ENCODE data around the gene REXO5. TPM values are rescaled to one million over a fixed set of nuclear protein-coding genes. Genes with fewer than 3 reads are reported as not detected.
A peak's percentile ranks its signal among the peaks of the same experiment; 100 is the strongest.

REXO5 gene
- total and polyA plus RNA-seq, 4 donors, result 0.88 to 3.0 (median 1.6) TPM

DNA sequence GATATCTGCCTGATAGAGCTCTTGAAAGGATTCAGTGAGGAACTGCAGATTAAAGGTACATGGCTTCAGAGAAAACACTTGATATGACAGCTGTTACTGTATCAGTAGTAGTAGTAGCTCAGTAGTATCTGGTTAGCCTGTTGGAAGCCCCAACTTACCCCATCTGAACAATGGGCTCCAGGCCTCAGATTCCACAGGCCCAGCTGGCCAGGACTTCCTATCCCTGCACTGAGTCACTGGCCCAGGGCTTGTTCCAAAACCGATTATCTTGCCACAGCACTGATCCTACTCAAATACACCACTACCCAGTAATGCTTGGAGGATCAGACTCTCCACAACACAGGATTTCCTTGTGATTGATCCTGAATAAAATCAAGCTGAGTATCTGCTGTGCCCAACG, 61.3 kb downstream of the REXO5 start:
- WGBS, 2 donors, result 57 to 65% methylated on average over 2 of the region's 2 CpGs
- no peaks in the 10 kb centered on the region for H3K36me3 ChIP-seq (ENCODE audit: control insufficient read depth in 1 of 2, insufficient read depth in 2 of 2, low read length in 1 of 2)
- H3K27me3 ChIP-seq (ENCODE audit: control insufficient read depth in 1 of 2, insufficient read depth in 2 of 2, low read length in 1 of 2), result no peaks in the 10 kb centered on the region
- no peak for DNase-seq
- no peak overlapping the region for H3K4me3 ChIP-seq (ENCODE audit: low read length in 2 of 2)
- H3K9me3 ChIP-seq (ENCODE audit: control insufficient read depth, low read length), result no peaks in the 10 kb centered on the region
- ATAC-seq (ENCODE audit: low FRiP score), result no peak
- intact Hi-C loops (cut with DNase I), result loop anchor here in 1 of 2 donors (5.0 kb wide), 1 partner anchor 35 kb away; the partner anchor contains the start of genes DCUN1D3 and LYRM1
- H3K4me1 ChIP-seq (ENCODE audit: control insufficient read depth in 1 of 2, insufficient read depth in 2 of 2, low read length in 2 of 2), result peaks cover 9 to 36% of the 10 kb centered on the region in 2 donors
- peak overlapping the region; percentile 12 to 33 for H3K27ac ChIP-seq (ENCODE audit: low read depth in 1 of 2, low read length in 2 of 2)

DNA sequence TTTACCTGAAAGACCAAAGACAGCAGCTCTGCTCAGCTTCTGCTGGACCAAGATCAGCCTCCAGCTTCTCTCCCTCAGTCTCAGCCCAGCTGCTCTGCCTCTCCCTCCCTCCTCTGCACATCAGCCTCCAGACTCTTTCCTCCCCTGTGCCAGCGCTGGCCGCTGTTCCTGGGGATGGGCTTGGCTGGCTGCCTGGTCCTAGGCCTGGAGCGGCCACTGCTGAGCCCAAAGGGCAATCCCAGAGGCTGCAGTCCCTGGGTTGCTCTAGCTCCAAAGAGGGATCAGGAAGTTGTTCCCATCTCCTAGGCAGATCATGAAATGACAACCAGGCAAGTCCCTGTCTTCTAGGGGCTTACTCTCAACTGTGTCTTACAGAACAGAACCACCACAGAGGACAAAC, 62.6 kb downstream of the REXO5 start:
- Histone ChIP-seq H3K9me3 (ENCODE audit: control insufficient read depth, low read length) (no peaks in the 10 kb centered on the region), H3K27me3 (ENCODE audit: control insufficient read depth in 1 of 2, insufficient read depth in 2 of 2, low read length in 1 of 2) (no peaks in the 10 kb centered on the region), H3K27ac (ENCODE audit: low read depth in 1 of 2, low read length in 2 of 2) (peak overlapping the region; percentile 53 to 83), H3K36me3 (ENCODE audit: control insufficient read depth in 1 of 2, insufficient read depth in 2 of 2, low read length in 1 of 2) (no peaks in the 10 kb centered on the region), H3K4me3 (ENCODE audit: low read length in 2 of 2) (no peak overlapping the region), H3K4me1 (ENCODE audit: control insufficient read depth in 1 of 2, insufficient read depth in 2 of 2, low read length in 2 of 2) (peaks cover 9 to 39% of the 10 kb centered on the region in 2 donors)
- intact Hi-C loops (cut with DNase I), result loop anchor here in 1 of 2 donors (5.0 kb wide), 1 partner anchor 33 kb away; the partner anchor contains the start of genes DCUN1D3 and LYRM1
- DNase-seq (peak; percentile 90 to 95), ATAC-seq (ENCODE audit: low FRiP score) (peak; percentile 90)
- WGBS, 2 donors, result 0 to 2% methylated on average over 3 of the region's 3 CpGs

DNA sequence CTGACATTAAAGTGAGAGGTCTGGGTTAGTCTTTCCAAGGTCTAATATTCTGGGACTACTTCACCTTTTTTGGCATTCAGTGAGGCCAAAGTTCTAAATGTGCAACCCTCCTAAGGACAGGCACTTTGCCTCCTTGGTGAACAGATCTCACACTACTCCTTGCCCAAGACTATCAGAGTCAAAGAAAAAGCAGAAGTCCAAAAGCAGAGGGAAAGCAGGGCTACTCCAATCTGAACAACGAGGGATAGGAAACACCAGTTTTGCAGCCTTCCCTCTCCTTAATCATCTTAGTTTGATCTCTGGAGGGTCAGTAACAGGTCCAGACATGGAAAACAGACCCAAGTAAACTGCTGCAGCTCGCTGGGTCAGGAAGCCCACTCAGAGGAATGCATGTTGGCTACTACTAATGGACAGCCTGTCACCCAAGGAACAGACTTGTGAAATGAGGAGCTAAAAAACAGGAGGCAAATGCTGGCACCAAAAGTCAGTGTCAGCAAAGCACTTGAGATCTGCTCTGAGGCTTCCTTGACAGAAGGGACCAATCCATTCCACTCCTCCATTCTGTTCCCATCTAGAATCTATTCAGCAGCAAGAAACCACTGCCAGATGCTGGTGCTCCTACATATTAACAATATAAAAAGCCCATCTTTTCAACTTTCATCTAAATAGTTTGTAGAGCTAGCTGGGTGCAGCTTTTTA, 63.9 kb downstream of the REXO5 start:
- peak overlapping the region; percentile 96 to 99 for H3K27ac ChIP-seq (ENCODE audit: low read depth in 1 of 2, low read length in 2 of 2)
- H3K27me3 ChIP-seq (ENCODE audit: control insufficient read depth in 1 of 2, insufficient read depth in 2 of 2, low read length in 1 of 2), result no peaks in the 10 kb centered on the region
- WGBS, 2 donors, result 51 to 54% methylated on average over 2 of the region's 2 CpGs
- DNase-seq, result no peak
- no peaks in the 10 kb centered on the region for H3K9me3 ChIP-seq (ENCODE audit: control insufficient read depth, low read length)
- peaks cover 11 to 44% of the 10 kb centered on the region in 2 donors for H3K4me1 ChIP-seq (ENCODE audit: control insufficient read depth in 1 of 2, insufficient read depth in 2 of 2, low read length in 2 of 2)
- H3K36me3 ChIP-seq (ENCODE audit: control insufficient read depth in 1 of 2, insufficient read depth in 2 of 2, low read length in 1 of 2), result no peaks in the 10 kb centered on the region
- intact Hi-C loops (cut with DNase I), result no loop called here
- H3K4me3 ChIP-seq (ENCODE audit: low read length in 2 of 2), result no peak overlapping the region
- no peak for ATAC-seq (ENCODE audit: low FRiP score)

DNA sequence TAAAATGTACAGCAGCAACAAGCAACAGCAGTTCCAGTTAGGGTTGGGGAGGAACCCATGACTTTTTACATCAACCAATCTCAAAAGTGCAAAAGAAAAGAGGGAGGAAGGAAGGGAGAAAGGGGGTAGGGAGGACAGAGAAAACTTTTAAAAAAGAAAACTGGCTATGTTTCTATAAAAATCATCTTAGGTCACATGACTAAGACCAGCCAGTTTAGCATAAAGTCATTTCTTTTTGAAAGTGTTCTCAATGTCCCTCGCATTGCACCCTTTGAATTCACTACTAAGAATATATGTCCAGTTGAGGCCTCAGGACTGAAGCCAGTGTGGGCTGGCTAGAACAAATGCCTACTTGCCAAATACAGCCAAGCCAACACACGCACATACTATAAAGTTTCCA, 64.9 kb downstream of the REXO5 start:
- H3K9me3 ChIP-seq (ENCODE audit: control insufficient read depth, low read length), result no peaks in the 10 kb centered on the region
- WGBS, 2 donors, result 0 to 4% methylated on average over 2 of the region's 2 CpGs
- ATAC-seq (ENCODE audit: low FRiP score) (peak; percentile 40), DNase-seq (no peak)
- peak overlapping the region; percentile 96 to 99 for H3K27ac ChIP-seq (ENCODE audit: low read depth in 1 of 2, low read length in 2 of 2)
- H3K27me3 ChIP-seq (ENCODE audit: control insufficient read depth in 1 of 2, insufficient read depth in 2 of 2, low read length in 1 of 2), result no peaks in the 10 kb centered on the region
- H3K4me3 ChIP-seq (ENCODE audit: low read length in 2 of 2), result no peak overlapping the region
- H3K36me3 ChIP-seq (ENCODE audit: control insufficient read depth in 1 of 2, insufficient read depth in 2 of 2, low read length in 1 of 2), result no peaks in the 10 kb centered on the region
- peaks cover 11 to 44% of the 10 kb centered on the region in 2 donors for H3K4me1 ChIP-seq (ENCODE audit: control insufficient read depth in 1 of 2, insufficient read depth in 2 of 2, low read length in 2 of 2)
- intact Hi-C loops (cut with DNase I), result no loop called here

DNA sequence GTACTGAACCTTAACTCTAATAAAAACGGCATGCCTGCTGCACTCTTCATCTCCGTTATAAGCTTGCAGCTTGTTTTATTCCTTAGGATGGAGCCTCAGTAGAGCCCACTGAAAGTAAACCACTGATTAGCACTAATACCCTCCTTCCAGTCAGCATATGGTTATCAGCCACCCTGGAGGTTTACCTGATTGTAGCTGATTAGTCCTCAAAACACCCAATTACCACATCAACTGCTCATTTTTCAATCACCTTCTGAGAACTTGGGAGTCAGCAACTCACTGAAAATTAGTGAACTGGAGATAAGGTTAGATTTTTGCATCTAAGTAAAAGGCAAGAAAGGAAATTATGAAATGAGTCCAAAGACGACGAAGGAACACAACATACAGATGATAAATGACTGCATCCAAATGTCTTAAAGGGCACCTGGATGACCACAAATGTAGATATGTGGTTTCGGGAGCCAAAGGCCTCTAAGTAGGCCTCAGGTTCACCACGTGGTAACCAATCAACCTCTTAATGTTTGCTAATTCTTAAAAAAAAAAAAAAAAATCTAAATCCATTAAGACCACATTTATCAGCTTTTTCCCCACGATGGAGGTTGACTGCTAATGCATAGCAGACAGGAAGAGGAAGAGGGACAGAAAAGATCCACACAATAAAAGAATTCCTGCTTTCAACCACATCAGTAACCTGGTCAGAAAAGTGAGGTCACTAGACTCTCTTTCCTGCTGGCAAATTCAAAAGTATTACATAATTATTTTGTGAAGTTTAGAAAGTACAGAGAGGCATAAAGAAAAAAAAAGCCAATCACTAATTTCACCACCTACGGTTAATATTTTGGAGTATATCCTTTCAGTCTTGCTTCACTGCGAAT, 65.9 kb downstream of the REXO5 start:
- H3K4me1 ChIP-seq (ENCODE audit: control insufficient read depth in 1 of 2, insufficient read depth in 2 of 2, low read length in 2 of 2), result peaks cover 11 to 44% of the 10 kb centered on the region in 2 donors

DNA sequence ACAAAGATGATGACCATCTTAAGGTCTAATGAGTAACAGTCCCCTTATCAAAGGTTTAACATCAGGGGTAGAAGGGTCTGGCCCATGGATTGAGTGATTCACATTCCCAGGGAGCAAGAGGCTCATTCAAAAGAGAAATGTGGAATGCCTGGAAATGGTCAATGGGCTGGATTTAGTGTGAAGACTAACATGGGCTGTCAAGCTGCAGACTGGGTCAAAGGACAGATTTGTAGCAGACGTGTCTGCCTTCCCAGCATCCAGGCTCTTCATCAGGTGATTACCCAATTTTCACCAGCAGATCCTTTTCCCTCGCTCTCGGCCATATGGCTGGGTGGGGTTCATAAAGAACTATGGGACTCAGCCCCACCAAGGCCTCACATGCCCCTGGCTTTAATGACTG, 67.0 kb downstream of the REXO5 start:
- H3K4me1 ChIP-seq (ENCODE audit: control insufficient read depth in 1 of 2, insufficient read depth in 2 of 2, low read length in 2 of 2), result peaks cover 12 to 35% of the 10 kb centered on the region in 2 donors
- intact Hi-C loops (cut with DNase I), result no loop called here
- 91 to 95% methylated on average over 3 of the region's 3 CpGs for WGBS, 2 donors
- no peaks in the 10 kb centered on the region for H3K36me3 ChIP-seq (ENCODE audit: control insufficient read depth in 1 of 2, insufficient read depth in 2 of 2, low read length in 1 of 2)
- peak overlapping the region; percentile 1 to 76 for H3K27ac ChIP-seq (ENCODE audit: low read depth in 1 of 2, low read length in 2 of 2)
- no peak overlapping the region for H3K4me3 ChIP-seq (ENCODE audit: low read length in 2 of 2)
- ATAC-seq (ENCODE audit: low FRiP score), result no peak
- H3K9me3 ChIP-seq (ENCODE audit: control insufficient read depth, low read length), result no peaks in the 10 kb centered on the region
- DNase-seq, result no peak
- H3K27me3 ChIP-seq (ENCODE audit: control insufficient read depth in 1 of 2, insufficient read depth in 2 of 2, low read length in 1 of 2), result no peaks in the 10 kb centered on the region

More for the DNA sequence above, 65.9 kb downstream of the REXO5 start:
- WGBS, 2 donors, result 68 to 75% methylated on average over 9 of the region's 9 CpGs
- ATAC-seq (ENCODE audit: low FRiP score), result no peak
- Histone ChIP-seq H3K9me3 (ENCODE audit: control insufficient read depth, low read length) (no peaks in the 10 kb centered on the region), H3K27ac (ENCODE audit: low read depth in 1 of 2, low read length in 2 of 2) (peak overlapping the region; percentile 87 to 99), H3K36me3 (ENCODE audit: control insufficient read depth in 1 of 2, insufficient read depth in 2 of 2, low read length in 1 of 2) (no peaks in the 10 kb centered on the region), H3K4me3 (ENCODE audit: low read length in 2 of 2) (no peak overlapping the region), H3K27me3 (ENCODE audit: control insufficient read depth in 1 of 2, insufficient read depth in 2 of 2, low read length in 1 of 2) (no peaks in the 10 kb centered on the region)
- DNase-seq, result no peak
- intact Hi-C loops (cut with DNase I), result no loop called here

DNA sequence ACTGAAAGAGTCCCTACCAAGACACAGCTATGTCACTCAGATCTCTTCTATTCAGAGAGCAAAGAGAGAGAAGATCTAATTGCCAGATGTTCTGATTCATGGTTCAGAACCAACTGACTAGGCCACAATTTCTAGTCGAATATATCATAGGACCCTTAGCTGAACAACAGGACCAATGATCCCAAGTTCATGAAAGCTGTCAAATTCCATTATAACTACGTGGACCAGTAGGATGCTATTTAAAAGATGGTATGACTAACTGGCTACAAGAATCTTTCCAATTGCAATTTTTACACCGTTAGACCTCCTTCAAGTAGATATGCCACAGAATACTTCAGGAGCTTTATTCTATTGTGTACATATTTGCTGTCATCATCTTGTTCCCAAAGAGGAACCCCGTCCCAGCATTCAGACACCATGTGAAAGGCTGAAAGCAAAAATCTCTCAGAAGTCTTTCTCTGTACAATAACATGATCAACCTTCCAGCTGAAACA, 67.8 kb downstream of the REXO5 start:
- 57 to 65% methylated on average over 4 of the region's 4 CpGs for WGBS, 2 donors
- Histone ChIP-seq H3K27ac (ENCODE audit: low read depth in 1 of 2, low read length in 2 of 2) (no peak overlapping the region), H3K9me3 (ENCODE audit: control insufficient read depth, low read length) (no peaks in the 10 kb centered on the region), H3K36me3 (ENCODE audit: control insufficient read depth in 1 of 2, insufficient read depth in 2 of 2, low read length in 1 of 2) (no peaks in the 10 kb centered on the region), H3K4me3 (ENCODE audit: low read length in 2 of 2) (no peak overlapping the region), H3K27me3 (ENCODE audit: control insufficient read depth in 1 of 2, insufficient read depth in 2 of 2, low read length in 1 of 2) (no peaks in the 10 kb centered on the region), H3K4me1 (ENCODE audit: control insufficient read depth in 1 of 2, insufficient read depth in 2 of 2, low read length in 2 of 2) (peaks cover 12 to 37% of the 10 kb centered on the region in 2 donors)
- ATAC-seq (ENCODE audit: low FRiP score), result no peak
- DNase-seq, result no peak
- intact Hi-C loops (cut with DNase I), result no loop called here

DNA sequence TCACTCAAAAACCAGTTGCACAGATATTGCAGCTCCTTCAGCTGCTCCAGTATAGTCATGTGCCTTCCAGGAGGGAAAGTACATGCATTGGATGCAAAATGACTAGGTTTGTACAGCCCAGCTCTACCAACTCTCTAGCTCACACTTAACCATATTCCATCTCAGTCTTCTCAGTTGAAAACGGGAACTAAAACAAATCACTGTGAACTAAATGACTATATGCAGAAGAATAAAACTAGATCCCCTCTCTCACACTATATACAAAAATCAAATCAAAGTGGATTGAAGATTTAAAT, 69.0 kb downstream of the REXO5 start:
- intact Hi-C loops (cut with DNase I), result no loop called here
- WGBS, 2 donors, result 86 to 98% methylated on average over 1 of the region's 1 CpG
- H3K4me1 ChIP-seq (ENCODE audit: control insufficient read depth in 1 of 2, insufficient read depth in 2 of 2, low read length in 2 of 2), result peaks cover 10 to 30% of the 10 kb centered on the region in 2 donors

More for the DNA sequence above, 69.0 kb downstream of the REXO5 start:
- no peak for DNase-seq
- no peak for ATAC-seq (ENCODE audit: low FRiP score)
- Histone ChIP-seq H3K27ac (ENCODE audit: low read depth in 1 of 2, low read length in 2 of 2) (no peak overlapping the region), H3K27me3 (ENCODE audit: control insufficient read depth in 1 of 2, insufficient read depth in 2 of 2, low read length in 1 of 2) (no peaks in the 10 kb centered on the region), H3K4me3 (ENCODE audit: low read length in 2 of 2) (no peak overlapping the region), H3K9me3 (ENCODE audit: control insufficient read depth, low read length) (no peaks in the 10 kb centered on the region), H3K36me3 (ENCODE audit: control insufficient read depth in 1 of 2, insufficient read depth in 2 of 2, low read length in 1 of 2) (no peaks in the 10 kb centered on the region)
